ENCODE measurements around the gene SOCS6.
"Not testable (repeated sequence)": the region's sequence is repeated elsewhere in the genome, so short reads cannot be mapped to it uniquely, and the experiment has no call there.

DNA sequence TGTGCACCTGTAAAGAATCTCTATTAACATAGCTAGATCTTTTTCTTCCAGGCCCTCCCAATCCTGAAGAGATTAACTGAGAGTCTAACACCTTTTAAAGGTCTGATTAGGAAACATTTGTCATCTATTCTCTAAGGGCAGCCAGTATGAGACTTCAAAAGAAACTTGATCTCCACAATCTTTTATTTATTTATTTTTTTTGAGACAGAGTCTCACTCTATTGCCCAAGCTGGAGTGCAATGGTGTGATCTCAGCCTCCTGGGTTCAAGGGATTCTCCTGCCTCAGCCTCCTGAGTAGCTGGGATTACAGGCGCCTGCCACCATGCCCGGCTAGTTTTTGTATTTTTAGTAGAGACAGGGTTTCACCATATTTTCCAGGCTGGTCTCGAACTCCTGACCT lies 78.5 kb downstream of the SOCS6 start:
- TF ChIP-seq POLR2A (IDR thresholded peaks at IDR 0.05): not testable (repeated sequence)
- TF ChIP-seq, protein P1, sequence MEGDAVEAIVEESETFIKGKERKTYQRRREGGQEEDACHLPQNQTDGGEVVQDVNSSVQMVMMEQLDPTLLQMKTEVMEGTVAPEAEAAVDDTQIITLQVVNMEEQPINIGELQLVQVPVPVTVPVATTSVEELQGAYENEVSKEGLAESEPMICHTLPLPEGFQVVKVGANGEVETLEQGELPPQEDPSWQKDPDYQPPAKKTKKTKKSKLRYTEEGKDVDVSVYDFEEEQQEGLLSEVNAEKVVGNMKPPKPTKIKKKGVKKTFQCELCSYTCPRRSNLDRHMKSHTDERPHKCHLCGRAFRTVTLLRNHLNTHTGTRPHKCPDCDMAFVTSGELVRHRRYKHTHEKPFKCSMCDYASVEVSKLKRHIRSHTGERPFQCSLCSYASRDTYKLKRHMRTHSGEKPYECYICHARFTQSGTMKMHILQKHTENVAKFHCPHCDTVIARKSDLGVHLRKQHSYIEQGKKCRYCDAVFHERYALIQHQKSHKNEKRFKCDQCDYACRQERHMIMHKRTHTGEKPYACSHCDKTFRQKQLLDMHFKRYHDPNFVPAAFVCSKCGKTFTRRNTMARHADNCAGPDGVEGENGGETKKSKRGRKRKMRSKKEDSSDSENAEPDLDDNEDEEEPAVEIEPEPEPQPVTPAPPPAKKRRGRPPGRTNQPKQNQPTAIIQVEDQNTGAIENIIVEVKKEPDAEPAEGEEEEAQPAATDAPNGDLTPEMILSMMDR (IDR thresholded peaks at IDR 0.05): not testable (repeated sequence)
